Measurements from ENCODE around the gene INHBB.
"Not testable (repeated sequence)": the region's sequence is repeated elsewhere in the genome, so short reads cannot be mapped to it uniquely, and the experiment has no call there.

The INHBB gene

GRCh38 chr2:120308038-120308910 lies 37.7 kb upstream of the INHBB start:
- Histone ChIP-seq H3K9ac (ENCODE audit: low read depth, low read length) (no peak overlapping the region), H3K9me3 (ENCODE audit: control insufficient read depth, insufficient read depth, low read length) (no peaks in the 10 kb centered on the region), H3K4me1 (ENCODE audit: control insufficient read depth, insufficient read depth, low read length) (peaks cover 4% of the 10 kb centered on the region), H3K4me3 (ENCODE audit: low read depth, low read length) (no peak overlapping the region), H3K36me3 (ENCODE audit: control insufficient read depth, insufficient read depth, low read length) (no peaks in the 10 kb centered on the region), H3K27me3 (ENCODE audit: control insufficient read depth, insufficient read depth, low read length) (peaks cover 24% of the 10 kb centered on the region)

DNA sequence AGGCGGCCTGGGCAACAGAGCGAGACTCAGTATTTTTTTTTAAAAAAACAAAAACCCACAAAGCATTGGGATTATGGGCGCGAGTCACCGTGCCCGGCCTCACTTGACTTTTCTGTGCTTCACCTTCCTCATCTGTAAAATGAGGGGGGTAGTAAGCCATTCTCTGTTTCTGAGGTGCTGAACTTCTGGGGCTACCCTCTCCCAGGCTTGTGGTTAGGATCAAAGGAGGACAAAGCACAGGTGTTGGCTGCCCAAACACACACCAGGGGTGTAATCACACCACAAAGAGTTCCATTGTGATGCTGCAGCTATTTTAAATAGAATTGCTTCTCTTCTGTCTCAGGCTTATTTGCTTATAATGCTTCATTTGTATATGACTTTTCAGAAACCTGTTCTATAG lies 35.8 kb upstream of the INHBB start:
- H3K36me3 ChIP-seq (ENCODE audit: control insufficient read depth, insufficient read depth, low read length): no peaks in the 10 kb centered on the region
- H3K4me1 ChIP-seq (ENCODE audit: control insufficient read depth, insufficient read depth, low read length): peaks cover 6% of the 10 kb centered on the region
- H3K27me3 ChIP-seq (ENCODE audit: control insufficient read depth, insufficient read depth, low read length): peaks cover 39% of the 10 kb centered on the region
- H3K9ac ChIP-seq (ENCODE audit: low read depth, low read length): no peak overlapping the region
- H3K9me3 ChIP-seq (ENCODE audit: control insufficient read depth, insufficient read depth, low read length): no peaks in the 10 kb centered on the region
- H3K4me3 ChIP-seq (ENCODE audit: low read depth, low read length): no peak overlapping the region

- H3K27me3 ChIP-seq (ENCODE audit: control insufficient read depth, insufficient read depth, low read length): peaks cover 46% of the 10 kb centered on the region
- H3K36me3 ChIP-seq (ENCODE audit: control insufficient read depth, insufficient read depth, low read length); H3K4me3 ChIP-seq (ENCODE audit: low read depth, low read length); H3K4me1 ChIP-seq (ENCODE audit: control insufficient read depth, insufficient read depth, low read length); H3K9ac ChIP-seq (ENCODE audit: low read depth, low read length); H3K9me3 ChIP-seq (ENCODE audit: control insufficient read depth, insufficient read depth, low read length): not testable (repeated sequence)
These were observed 35.1 kb upstream of the INHBB start for GRCh38 chr2:120310841-120311240.

- Histone ChIP-seq H3K4me1 (ENCODE audit: control insufficient read depth, insufficient read depth, low read length) (peaks cover 6% of the 10 kb centered on the region), H3K27me3 (ENCODE audit: control insufficient read depth, insufficient read depth, low read length) (peaks cover 47% of the 10 kb centered on the region), H3K4me3 (ENCODE audit: low read depth, low read length) (no peak overlapping the region), H3K9ac (ENCODE audit: low read depth, low read length) (no peak overlapping the region), H3K9me3 (ENCODE audit: control insufficient read depth, insufficient read depth, low read length) (no peaks in the 10 kb centered on the region), H3K36me3 (ENCODE audit: control insufficient read depth, insufficient read depth, low read length) (no peaks in the 10 kb centered on the region)
These were observed 33.9 kb upstream of the INHBB start for GRCh38 chr2:120312076-120312475.

- H3K36me3 ChIP-seq (ENCODE audit: control insufficient read depth, insufficient read depth, low read length): no peaks in the 10 kb centered on the region
- peak overlapping the region; percentile 48 for H3K4me3 ChIP-seq (ENCODE audit: low read depth, low read length)
- no peak overlapping the region for H3K9ac ChIP-seq (ENCODE audit: low read depth, low read length)
- H3K9me3 ChIP-seq (ENCODE audit: control insufficient read depth, insufficient read depth, low read length): no peaks in the 10 kb centered on the region
- peaks cover 6% of the 10 kb centered on the region for H3K4me1 ChIP-seq (ENCODE audit: control insufficient read depth, insufficient read depth, low read length)
- H3K27me3 ChIP-seq (ENCODE audit: control insufficient read depth, insufficient read depth, low read length): peaks cover 47% of the 10 kb centered on the region
These were observed 32.9 kb upstream of the INHBB start for GRCh38 chr2:120312860-120313694.

GRCh38 chr2:120313695-120314615 lies 32.0 kb upstream of the INHBB start:
- Histone ChIP-seq H3K9ac (ENCODE audit: low read depth, low read length) (no peak overlapping the region), H3K4me3 (ENCODE audit: low read depth, low read length) (peak overlapping the region; percentile 48), H3K27me3 (ENCODE audit: control insufficient read depth, insufficient read depth, low read length) (peaks cover 43% of the 10 kb centered on the region), H3K36me3 (ENCODE audit: control insufficient read depth, insufficient read depth, low read length) (no peaks in the 10 kb centered on the region), H3K9me3 (ENCODE audit: control insufficient read depth, insufficient read depth, low read length) (no peaks in the 10 kb centered on the region), H3K4me1 (ENCODE audit: control insufficient read depth, insufficient read depth, low read length) (peaks cover 6% of the 10 kb centered on the region)

DNA sequence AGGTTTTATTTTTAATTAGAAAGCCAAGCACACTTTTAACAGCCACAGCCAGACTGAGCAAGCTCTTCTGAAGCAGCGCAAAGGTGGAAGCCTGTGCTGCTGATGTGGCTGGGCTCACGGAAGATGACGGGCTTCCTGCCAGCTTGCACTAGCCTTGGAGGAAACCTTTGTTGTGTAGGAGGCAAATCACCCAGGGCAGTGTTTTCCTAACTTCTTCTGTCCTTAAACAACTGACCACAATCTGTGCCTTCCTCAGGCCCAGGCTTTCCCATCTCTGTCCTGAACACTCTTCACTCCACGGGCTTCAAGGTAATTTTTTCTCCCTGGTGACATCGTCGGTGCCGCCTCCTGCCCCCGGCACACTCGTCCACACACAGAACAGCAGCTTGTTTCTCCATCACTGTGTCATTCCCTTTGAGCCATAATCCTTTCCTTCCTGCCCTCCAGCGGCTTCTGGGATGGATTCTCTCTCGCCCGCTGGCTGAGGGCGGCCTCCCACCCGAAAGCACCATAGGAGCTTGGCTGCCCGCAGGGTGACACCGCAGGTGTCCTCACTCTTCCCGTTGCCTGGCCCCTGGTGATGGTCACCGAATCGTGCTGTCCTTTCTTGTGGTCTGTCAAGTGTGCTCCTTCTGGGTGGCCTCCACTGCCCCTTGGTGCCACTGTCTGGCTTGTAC lies 31.1 kb upstream of the INHBB start:
- H3K4me1 ChIP-seq (ENCODE audit: control insufficient read depth, insufficient read depth, low read length): peaks cover 6% of the 10 kb centered on the region
- H3K27me3 ChIP-seq (ENCODE audit: control insufficient read depth, insufficient read depth, low read length): peaks cover 43% of the 10 kb centered on the region
- no peaks in the 10 kb centered on the region for H3K36me3 ChIP-seq (ENCODE audit: control insufficient read depth, insufficient read depth, low read length)
- H3K9me3 ChIP-seq (ENCODE audit: control insufficient read depth, insufficient read depth, low read length): no peaks in the 10 kb centered on the region
- no peak overlapping the region for H3K9ac ChIP-seq (ENCODE audit: low read depth, low read length)
- no peak overlapping the region for H3K4me3 ChIP-seq (ENCODE audit: low read depth, low read length)

- H3K9ac ChIP-seq (ENCODE audit: low read depth, low read length): no peak overlapping the region
- H3K9me3 ChIP-seq (ENCODE audit: control insufficient read depth, insufficient read depth, low read length): no peaks in the 10 kb centered on the region
- peaks cover 4% of the 10 kb centered on the region for H3K4me1 ChIP-seq (ENCODE audit: control insufficient read depth, insufficient read depth, low read length)
- no peaks in the 10 kb centered on the region for H3K36me3 ChIP-seq (ENCODE audit: control insufficient read depth, insufficient read depth, low read length)
- H3K27me3 ChIP-seq (ENCODE audit: control insufficient read depth, insufficient read depth, low read length): peaks cover 43% of the 10 kb centered on the region
- H3K4me3 ChIP-seq (ENCODE audit: low read depth, low read length): no peak overlapping the region
These were observed 30.4 kb upstream of the INHBB start for GRCh38 chr2:120315367-120316033.

- Histone ChIP-seq H3K9me3 (ENCODE audit: control insufficient read depth, insufficient read depth, low read length) (no peaks in the 10 kb centered on the region), H3K4me3 (ENCODE audit: low read depth, low read length) (no peak overlapping the region), H3K36me3 (ENCODE audit: control insufficient read depth, insufficient read depth, low read length) (no peaks in the 10 kb centered on the region), H3K27me3 (ENCODE audit: control insufficient read depth, insufficient read depth, low read length) (peaks cover 41% of the 10 kb centered on the region), H3K9ac (ENCODE audit: low read depth, low read length) (no peak overlapping the region), H3K4me1 (ENCODE audit: control insufficient read depth, insufficient read depth, low read length) (peaks cover 3% of the 10 kb centered on the region)
These were observed 29.9 kb upstream of the INHBB start for GRCh38 chr2:120316071-120316470.

DNA sequence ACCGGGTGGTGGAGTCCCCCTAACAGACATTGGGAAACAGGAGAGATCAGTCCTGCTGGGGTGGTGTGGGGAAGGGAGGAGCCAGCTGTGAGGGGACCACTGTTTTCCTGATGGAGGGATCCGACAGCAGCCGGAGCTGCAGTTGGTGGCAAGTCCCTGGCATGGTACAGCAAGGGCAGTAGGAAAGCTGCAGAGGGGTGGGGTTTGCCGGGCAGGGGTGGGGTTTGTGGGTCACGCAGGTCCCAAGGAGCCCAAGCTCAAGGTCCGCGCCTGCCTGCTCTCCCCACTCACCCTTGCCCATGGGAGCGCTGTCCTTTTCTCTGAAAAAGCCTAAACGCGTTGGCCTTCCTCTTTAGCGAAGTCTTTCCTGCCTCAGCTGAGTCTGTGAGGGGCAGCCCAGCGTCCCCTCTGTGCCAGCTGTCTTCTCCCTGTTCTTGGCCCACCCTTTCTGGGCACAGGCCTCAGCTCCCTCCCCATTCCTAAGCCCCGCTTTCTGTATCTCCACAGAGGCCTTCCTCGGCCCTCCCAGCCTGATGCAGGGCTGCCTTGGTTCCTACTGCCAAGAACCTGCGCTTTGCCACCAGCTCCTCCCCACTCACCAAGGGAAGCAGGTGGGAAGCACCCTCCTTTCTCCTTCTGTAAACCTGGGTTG lies 29.3 kb upstream of the INHBB start:
- Histone ChIP-seq H3K9me3 (ENCODE audit: control insufficient read depth, insufficient read depth, low read length) (no peaks in the 10 kb centered on the region), H3K9ac (ENCODE audit: low read depth, low read length) (no peak overlapping the region), H3K4me3 (ENCODE audit: low read depth, low read length) (no peak overlapping the region), H3K27me3 (ENCODE audit: control insufficient read depth, insufficient read depth, low read length) (peaks cover 38% of the 10 kb centered on the region), H3K4me1 (ENCODE audit: control insufficient read depth, insufficient read depth, low read length) (peaks cover 3% of the 10 kb centered on the region), H3K36me3 (ENCODE audit: control insufficient read depth, insufficient read depth, low read length) (no peaks in the 10 kb centered on the region)
